GM13976 (cell line): ENCODE measurements around the gene PFKM.

Experiments
- DNase-seq: peaks from one replicate; pipeline ENCODE4 v3.0.0; 2012; ENCODE audit warnings: low spot score
- CTCF ChIP-seq: IDR thresholded peaks from 2 replicates; pipeline ENCODE4 v1.5.1; 2012; ENCODE audit warnings: borderline replicate concordance, mild to moderate bottlenecking; ENCODE audit not compliant: insufficient read depth; ENCODE audit errors: extremely low read depth, missing control alignments, control extremely low read depth
- in situ Hi-C: fragments of 300-500 bp; cut with MboI; formaldehyde crosslinking; loops from one replicate; pipeline ENCODE4 v1.12.0; 2022; ENCODE audit warnings: low sequenced_read_pairs, mixed read lengths, inconsistent platforms; ENCODE audit not compliant: unreplicated experiment

The PFKM gene

GRCh38 chr12:48160807-48161206 is 41.6 kb downstream of the PFKM start:
- no peak for TF ChIP-seq CTCF
- in situ Hi-C loops = loop anchor here (25.0 kb wide), 2 partner anchors 199 to 449 kb away; partner anchors contain the start of genes RPAP3 and TMEM106C
- DNase-seq = no peak

- DNase-seq = no peak
- in situ Hi-C loops = loop anchor here (25.0 kb wide), 2 partner anchors 201 to 451 kb away; partner anchors contain the start of genes RPAP3 and TMEM106C
- TF ChIP-seq CTCF = no peak
Observed at GRCh38 chr12:48163150-48163747, 44.1 kb downstream of the PFKM start.

- in situ Hi-C loops = loop anchor here (25.0 kb wide), 2 partner anchors 202 to 452 kb away; partner anchors contain the start of genes RPAP3 and TMEM106C
- no peak for DNase-seq
- no peak for TF ChIP-seq CTCF
Observed at GRCh38 chr12:48164451-48164850, 45.3 kb downstream of the PFKM start.

- peak; percentile 65 for DNase-seq
- TF ChIP-seq CTCF = peak; percentile 80
- in situ Hi-C loops = loop anchor here (25.0 kb wide), 2 partner anchors 203 to 453 kb away; partner anchors contain the start of genes RPAP3 and TMEM106C
Observed at GRCh38 chr12:48165089-48165981, 46.2 kb downstream of the PFKM start.

GRCh38 chr12:48169011-48169410 is 49.8 kb downstream of the PFKM start:
- DNase-seq = no peak
- in situ Hi-C loops = loop anchor here (25.0 kb wide), 2 partner anchors 207 to 457 kb away; partner anchors contain the start of genes RPAP3 and TMEM106C
- no peak for TF ChIP-seq CTCF

- no peak for DNase-seq
- in situ Hi-C loops = no loop called here
- TF ChIP-seq CTCF = no peak
Observed at GRCh38 chr12:48175613-48176416, 56.7 kb downstream of the PFKM start.
